Left cardiac atrium (tissue), 4 donors: ENCODE data around the gene FOXL3. TPM values are rescaled to one million over a fixed set of nuclear protein-coding genes. Genes with fewer than 3 reads are reported as not detected.
"Not testable (repeated sequence)": the region's sequence is repeated elsewhere in the genome, so short reads cannot be mapped to it uniquely, and the experiment has no call there.

ENCODE experiments used
- ATAC-seq, 2 donors: fragments of 200-7000 bp; cut with Tn5 transposase; one replicate each; pipeline ENCODE4 v1.9.1; 2020; ENCODE audit warnings: mild to moderate bottlenecking in 2 of 2, moderate library complexity in 2 of 2
- DNase-seq: peaks from one replicate; pipeline ENCODE4 v3.0.0-alpha.2; 2020
- intact Hi-C, 2 donors: fragments of 100-400 bp; cut with DNase I; formaldehyde crosslinking; loops; one replicate each; pipeline versions ENCODE4 v1.14.1 to v1.15.1; 2022 to 2023
- total RNA-seq, 2 donors: library from RNA; stranded (reverse); fragmentation: NEBNext Ultra II Directional; extraction: Animal tissue kit (Norgen Biotek cat#: 25700); gene quantifications; one replicate each; pipeline ENCODE4 v1.2.1, GENCODE V29; 2021
- donor health status: DM: no; HTN: yes; CAD: no.
- donor health status: DM: no; HTN: yes; CAD: no; lungs with severe emphysema.
- donor health status: DM: yes; HTN: yes; CAD: no.
- donor health status: Dilated cardiomyopathy.

The FOXL3 gene
- total RNA-seq, 2 donors from 2014 or later = not detected

GRCh38 chr7:281637-282036, 8.3 kb upstream of the FOXL3 start:
- no peak for ATAC-seq
- intact Hi-C loops = no loop called here
- peak; percentile 1 for DNase-seq

- no peak for ATAC-seq
- intact Hi-C loops = no loop called here
Observed at GRCh38 chr7:282621-283020, 7.3 kb upstream of the FOXL3 start.

DNA sequence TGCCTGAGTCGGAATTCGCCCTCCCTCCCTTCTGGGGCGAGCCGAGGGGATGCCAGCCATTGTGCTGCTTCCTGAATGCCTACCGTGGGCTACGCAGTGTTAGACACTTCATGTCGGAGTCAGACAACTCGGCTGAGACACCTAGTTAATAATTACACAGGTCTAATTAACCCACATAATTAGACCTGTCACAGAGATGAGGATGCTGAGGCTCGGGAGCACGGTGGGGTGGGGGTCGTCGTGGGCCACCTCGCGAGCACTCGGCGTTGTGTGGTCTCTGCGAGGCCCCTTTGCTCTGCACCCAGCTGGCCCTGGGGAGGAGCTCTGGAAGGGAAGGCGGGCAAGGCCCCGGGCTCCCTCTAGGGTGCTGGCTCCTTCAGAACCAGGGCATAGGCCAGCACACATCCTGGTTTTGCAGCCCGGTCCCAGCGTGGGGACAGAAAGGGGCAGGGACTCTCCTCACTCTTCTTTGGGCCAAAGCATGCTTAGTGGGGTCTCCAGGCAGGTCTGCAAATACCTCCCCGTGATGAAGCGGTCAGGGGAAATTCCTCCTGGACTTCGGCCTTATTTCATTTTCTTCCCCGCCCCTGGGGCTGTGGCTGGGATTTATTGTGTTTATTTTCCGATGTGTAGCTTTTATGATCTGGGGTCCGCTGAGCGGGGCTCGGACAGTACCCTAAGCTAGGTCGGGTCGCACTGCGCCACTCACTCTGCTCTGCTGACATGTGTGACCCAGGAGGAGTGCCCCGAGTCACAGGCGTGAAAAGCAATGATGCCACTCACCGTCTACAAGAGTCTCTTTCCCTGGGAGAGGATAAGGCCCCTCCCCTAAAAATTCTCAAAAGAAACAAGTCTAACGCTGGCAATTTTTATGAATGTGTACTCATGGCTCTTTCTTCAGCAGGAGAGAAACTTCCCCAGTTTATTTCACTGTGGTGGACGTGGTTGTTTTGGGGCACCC, 4.9 kb upstream of the FOXL3 start:
- ATAC-seq (no peak), DNase-seq (peak; percentile 9)
- intact Hi-C loops = no loop called here

More at GRCh38 chr7:282621-283020, 7.3 kb upstream of the FOXL3 start:
- DNase-seq = peak; percentile 16

DNA sequence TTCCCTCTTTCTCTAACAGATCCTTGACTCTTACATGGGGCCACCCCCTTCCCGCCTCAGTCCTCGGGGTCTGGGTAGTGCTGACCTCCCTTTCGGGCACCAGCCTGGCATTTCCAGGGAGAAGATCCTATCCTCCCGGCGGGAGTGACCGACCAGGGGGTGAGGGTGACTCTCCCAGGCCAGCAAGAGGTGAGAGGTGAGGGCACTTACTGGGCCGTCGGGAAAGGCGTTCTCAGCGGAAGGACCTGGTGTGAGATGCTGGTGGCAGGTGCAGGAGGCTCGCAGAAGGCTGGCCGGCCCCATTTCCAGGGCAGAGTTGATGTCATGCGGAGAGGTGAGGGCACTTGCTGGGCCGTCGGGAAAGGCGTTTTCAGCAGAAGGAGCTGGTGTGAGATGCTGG, 4.2 kb upstream of the FOXL3 start:
- DNase-seq (no peak), ATAC-seq (no peak)
- intact Hi-C loops = no loop called here

GRCh38 chr7:286266-286665, 3.7 kb upstream of the FOXL3 start:
- no peak for ATAC-seq
- peak; percentile 4 for DNase-seq
- intact Hi-C loops = no loop called here

DNA sequence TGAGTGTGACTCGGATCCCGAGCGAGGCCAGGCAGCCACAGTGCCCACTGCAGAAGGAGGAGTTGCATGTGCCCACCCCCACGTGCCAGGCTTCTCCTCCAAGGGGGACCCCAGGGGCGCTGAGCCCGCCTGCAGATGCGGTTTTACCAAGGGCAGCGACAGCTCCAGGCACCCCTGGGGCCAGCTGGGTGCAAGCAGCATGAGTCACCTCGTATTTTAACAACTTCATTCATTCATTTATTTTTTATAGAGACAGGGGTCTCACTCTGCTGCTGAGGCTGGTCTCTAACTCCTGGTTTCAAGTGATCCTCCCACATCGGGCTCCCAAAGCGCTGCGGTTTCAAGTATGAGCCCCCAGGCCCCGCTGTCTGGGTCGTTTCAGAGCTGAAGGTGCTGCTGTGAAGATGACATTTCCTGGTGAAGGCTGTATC, 1.3 kb upstream of the FOXL3 start:
- no peak for ATAC-seq
- peak; percentile 10 for DNase-seq
- intact Hi-C loops = no loop called here

DNA sequence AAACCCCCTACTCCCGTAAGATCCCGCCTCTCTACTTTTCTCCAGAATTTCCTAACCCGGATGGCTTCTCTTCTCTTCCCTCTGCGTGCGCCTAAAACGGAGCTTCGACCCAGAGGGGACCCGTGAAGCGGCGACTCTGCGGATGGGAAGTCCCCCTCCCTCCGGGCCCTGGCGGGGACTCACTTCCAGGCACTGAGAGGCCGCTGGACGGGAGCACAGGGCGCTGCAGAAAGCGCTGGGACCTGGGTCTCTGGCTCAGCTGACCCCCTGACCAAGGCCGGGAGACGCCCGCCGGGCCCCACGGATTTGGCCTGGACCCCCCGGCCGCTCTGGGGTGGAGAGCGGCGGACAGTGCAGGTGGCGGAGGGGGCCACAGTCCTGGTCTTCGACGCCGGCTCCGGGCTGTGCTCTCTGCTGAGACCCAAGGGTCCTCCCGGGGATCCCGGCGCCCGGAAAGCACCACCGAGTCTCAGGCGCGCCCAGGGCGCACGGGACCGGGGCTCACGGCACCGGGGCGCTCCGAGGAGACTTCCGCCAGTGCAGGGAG, 688 bp upstream of the FOXL3 start:
- ATAC-seq (no peak), DNase-seq (peak; percentile 13)
- intact Hi-C loops = no loop called here

GRCh38 chr7:290554-291372, 793 bp downstream of the FOXL3 start:
- intact Hi-C loops = no loop called here
- DNase-seq (no peak), ATAC-seq (no peak)

DNA sequence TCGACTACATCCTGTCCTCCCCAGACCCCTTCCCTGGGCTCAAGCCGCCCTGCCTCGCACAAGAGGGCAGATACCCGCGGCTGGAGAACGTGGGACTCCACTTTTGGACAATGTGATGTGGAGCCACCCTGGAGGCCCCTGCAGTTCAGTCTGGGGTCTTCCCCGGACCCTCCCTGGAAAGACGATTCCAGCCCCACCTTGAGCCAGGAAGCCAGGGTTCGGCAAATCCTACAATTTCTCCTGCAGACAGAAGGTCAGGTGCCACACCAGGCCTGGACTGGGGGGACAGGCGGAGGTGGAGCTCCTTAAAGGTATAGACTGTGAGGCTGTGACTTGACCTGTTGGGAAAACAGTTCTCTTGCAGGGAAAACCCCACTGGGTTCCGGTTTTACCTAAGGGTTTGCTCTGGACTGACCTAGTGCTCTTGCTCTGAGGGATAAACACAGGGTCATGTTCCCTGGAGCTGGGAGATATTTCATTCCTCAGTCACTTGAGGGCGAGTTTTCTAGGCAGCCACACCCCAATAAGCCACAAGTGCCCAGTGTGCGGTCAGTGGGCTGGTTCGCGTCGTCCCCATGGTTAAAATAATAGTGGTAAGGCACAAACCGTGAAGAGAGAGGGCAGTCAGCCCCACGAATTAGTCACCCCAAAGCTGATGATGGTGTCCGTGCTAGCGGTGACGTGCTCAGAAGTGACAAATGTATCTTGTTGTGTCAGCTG, 1.6 kb downstream of the FOXL3 start:
- intact Hi-C loops = no loop called here
- no peak for ATAC-seq
- DNase-seq = no peak

GRCh38 chr7:292226-292625, 2.3 kb downstream of the FOXL3 start:
- ATAC-seq (no peak), DNase-seq (no peak)
- intact Hi-C loops = no loop called here

DNA sequence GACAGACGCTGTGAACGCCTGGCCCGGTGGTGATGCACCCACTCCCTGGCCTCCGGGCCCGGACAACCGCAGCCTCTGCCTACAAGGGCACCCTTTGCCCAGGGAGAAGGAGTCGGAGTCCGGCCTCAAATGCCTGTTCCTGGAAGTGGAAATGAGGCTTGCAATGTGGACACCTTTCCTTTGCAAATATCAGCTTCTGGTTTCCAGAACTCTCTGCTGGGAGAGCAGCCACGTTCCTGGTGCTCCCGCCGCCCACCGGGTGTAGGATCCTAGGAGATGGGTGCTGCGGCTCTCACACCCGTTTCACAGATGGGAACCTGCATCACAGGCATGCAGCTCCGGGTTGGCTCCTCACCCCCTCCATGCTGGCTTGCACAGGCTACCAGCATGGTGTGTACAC, 2.9 kb downstream of the FOXL3 start:
- ATAC-seq = no peak
- intact Hi-C loops = no loop called here
- DNase-seq = no peak

DNA sequence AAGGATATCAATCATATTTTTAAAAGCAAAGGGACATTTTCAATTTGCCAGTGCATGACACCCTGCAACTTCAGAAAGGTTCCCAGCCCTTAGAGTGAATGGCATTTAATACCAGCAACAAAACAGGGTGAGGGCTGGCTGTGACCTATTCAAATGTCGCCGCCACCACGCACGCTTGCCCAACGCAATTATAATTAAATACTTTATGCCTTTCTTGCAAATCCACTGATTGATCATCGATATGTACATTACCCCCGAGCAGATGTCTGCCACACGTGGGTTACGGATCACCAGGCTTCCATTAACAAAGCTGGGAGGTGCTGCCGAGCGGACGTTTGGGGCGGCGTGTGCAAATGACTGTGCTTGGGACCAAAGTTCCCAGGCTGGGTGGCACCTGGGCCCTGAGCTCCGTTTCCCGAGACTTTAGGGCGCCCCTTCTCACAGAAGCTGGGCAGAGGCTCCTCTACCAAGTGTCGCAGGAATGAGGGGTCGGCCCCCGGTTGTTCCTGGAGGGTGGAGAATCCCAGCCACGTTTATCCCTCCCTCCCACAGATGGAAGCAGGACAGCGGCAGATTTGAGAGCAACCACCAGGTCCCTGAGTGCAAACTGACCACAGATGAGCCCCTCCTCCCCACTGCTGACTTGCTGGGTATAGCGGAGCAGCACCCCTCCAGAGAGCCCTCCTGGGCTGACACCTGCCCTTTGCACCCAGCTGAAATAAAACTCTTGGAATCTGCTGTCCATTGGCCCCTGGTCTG, 3.9 kb downstream of the FOXL3 start:
- intact Hi-C loops = no loop called here
- ATAC-seq (no peak), DNase-seq (no peak)

GRCh38 chr7:294440-295154, 4.6 kb downstream of the FOXL3 start:
- DNase-seq (no peak), ATAC-seq (no peak)
- intact Hi-C loops = no loop called here

DNA sequence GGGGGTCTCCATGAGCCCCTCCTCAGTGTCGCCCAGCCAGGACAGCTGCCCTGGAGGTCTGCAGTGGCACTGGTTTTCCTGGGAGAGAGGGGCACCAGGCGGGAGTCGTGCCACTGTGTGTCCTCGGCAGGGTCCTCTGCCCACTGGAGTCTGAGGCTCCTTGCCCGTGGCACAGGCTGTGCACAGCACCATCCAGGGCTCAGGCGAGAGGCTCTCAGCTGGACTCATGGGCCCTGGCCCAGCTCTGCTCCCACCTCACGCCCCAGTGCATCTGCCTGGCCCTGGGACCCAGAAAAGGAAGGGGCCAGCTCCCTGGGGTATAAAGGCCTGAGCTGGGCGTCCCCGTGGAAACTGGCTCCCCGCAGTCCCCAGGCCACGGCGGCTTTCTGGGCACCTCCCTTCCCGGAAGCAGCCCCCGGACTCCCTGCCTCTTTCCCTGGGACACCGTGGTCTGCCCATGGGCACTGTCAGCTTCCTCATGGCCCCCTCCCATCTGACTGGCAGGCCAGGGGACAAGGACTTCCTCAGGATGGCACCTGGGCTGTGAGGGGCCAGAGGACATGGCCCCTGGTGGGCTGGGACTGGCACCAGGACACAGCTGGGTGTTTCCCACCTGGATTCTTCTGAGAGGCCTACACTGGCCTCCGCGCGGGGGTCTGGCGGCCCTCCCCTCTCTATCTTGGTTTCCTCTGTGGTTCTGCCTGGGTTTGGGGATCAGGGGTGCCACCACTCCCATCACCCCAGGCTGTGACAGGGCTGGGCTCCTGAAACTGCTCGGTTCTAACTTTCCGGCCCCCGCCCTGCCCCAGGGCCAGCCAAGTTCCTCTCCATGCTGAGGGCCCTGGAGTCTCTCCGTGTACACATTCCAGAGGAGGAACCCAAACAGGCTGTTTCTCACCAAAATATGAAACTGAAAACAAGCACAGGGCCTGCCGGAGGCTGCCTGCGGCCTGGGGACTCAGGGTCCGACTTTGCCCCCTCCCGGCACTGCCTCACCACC, 5.5 kb downstream of the FOXL3 start:
- intact Hi-C loops = no loop called here
- DNase-seq = no peak
- no peak for ATAC-seq

DNA sequence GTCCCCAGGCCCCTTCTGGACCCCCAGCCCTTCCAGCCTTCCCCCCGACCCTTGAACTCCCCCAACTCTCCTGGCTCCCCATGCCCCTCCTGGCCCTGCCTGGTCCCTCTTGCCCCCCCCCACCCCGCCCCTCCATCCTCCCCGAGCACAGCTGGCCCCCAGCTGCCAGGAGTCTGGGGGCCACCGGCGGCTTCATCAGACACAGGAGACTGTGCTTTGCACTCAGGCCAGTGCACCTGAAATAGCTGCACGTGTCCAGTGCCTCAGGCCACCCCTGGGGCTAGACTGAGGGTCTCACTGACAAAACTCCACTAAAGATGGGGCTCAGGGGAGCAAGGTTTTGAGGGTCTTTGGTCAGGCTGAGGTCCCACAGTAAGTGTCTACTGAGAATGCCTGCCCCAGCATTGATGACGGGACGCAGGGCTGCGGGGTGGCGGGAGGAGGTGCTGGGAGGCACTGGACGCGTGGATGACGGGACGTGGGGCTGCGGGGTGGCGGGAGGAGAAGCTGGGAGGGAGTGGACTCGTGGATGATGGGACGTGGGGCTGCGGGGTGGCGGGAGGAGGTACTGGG, 6.5 kb downstream of the FOXL3 start:
- intact Hi-C loops = no loop called here
- no peak for ATAC-seq
- no peak for DNase-seq

GRCh38 chr7:297141-297540, 7.2 kb downstream of the FOXL3 start:
- intact Hi-C loops, DNase-seq, ATAC-seq: not testable (repeated sequence)
